Upper lobe of right lung (tissue), 1 donor: ENCODE measurements around the gene TMEM187. TPM values are rescaled to one million over a fixed set of nuclear protein-coding genes. Genes with fewer than 3 reads are reported as not detected.

Experiments
- ATAC-seq: fragments of 200-7000 bp; cut with Tn5 transposase; one replicate; pipeline ENCODE4 v1.9.1; 2020; ENCODE audit warnings: mild to moderate bottlenecking, moderate library complexity
- DNase-seq: peaks from one replicate; pipeline ENCODE4 v3.0.0-alpha.2; 2020
- H3K27ac ChIP-seq: fragments of 200-600 bp; one replicate; pipeline ENCODE4 v1.8.0; 2022
- H3K27me3 ChIP-seq: fragments of 200-600 bp; one replicate; pipeline ENCODE4 v1.8.0; 2022; ENCODE audit warnings: mild to moderate bottlenecking
- H3K36me3 ChIP-seq: fragments of 200-600 bp; one replicate; pipeline ENCODE4 v1.8.0; 2022
- H3K4me1 ChIP-seq: fragments of 200-600 bp; one replicate; pipeline ENCODE4 v1.8.0; 2022
- H3K4me3 ChIP-seq: fragments of 200-600 bp; one replicate; pipeline ENCODE4 v1.8.0; 2022; ENCODE audit warnings: mild to moderate bottlenecking
- H3K9me3 ChIP-seq: fragments of 200-600 bp; one replicate; pipeline ENCODE4 v1.8.0; 2022
- intact Hi-C: fragments of 100-400 bp; cut with DNase I; formaldehyde crosslinking; loops from one replicate; pipeline ENCODE4 v1.11.0; 2022
- total RNA-seq: library from RNA; stranded (reverse); fragmentation: NEBNext Ultra II Directional; extraction: Animal tissue kit (Norgen Biotek cat#: 25700); gene quantifications from one replicate; pipeline ENCODE4 v1.2.1, GENCODE V29; 2021
- TF ChIP-seq, protein P1 (sequence below): fragments of 200-600 bp; IDR thresholded peaks from one replicate; pipeline ENCODE4 v1.8.0; 2022; ENCODE audit warnings: antibody characterized with exemption
- donor health status: DM: no; HTN: yes; CAD: no; lungs with severe emphysema.

TMEM187 gene
- total RNA-seq, 1 donor from 2014 or later: 9.0 TPM

DNA sequence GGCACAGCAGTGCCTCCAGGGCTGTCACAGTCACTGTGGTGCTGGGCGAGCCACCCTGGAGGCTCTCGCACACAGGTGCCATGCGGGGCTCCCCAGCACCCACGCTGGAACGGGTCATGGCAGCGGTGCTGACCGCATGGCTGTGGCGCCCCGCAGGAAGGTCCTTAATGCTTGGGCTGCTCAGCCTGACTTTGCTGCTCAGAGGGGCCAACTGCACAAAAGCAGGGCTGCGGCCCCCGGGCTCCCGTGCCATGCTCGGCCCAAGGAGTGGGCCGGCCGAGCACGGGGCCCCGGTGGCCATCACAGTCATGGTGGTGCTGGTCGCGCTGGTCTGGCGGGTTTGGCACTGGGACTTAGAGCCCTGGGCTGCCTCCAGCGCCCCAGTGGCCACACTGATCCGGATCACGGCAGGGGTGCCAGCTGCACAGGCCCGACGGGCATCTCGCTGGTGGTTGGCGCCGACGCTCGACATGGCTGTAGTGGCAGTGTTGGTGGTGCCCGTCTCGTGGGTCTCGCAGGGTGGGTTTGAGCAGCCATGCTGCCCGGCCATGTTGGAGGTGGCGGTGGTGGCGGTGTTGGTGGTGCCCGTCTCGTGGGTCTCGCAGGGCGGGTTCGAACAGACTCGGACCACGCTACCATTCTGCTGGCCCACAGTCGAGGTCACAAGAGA lies 17.9 kb upstream of the TMEM187 start:
- no peaks in the 10 kb centered on the region for H3K27me3 ChIP-seq
- H3K9me3 ChIP-seq: no peaks in the 10 kb centered on the region
- no peak overlapping the region for H3K4me3 ChIP-seq
- TF ChIP-seq, protein P1, sequence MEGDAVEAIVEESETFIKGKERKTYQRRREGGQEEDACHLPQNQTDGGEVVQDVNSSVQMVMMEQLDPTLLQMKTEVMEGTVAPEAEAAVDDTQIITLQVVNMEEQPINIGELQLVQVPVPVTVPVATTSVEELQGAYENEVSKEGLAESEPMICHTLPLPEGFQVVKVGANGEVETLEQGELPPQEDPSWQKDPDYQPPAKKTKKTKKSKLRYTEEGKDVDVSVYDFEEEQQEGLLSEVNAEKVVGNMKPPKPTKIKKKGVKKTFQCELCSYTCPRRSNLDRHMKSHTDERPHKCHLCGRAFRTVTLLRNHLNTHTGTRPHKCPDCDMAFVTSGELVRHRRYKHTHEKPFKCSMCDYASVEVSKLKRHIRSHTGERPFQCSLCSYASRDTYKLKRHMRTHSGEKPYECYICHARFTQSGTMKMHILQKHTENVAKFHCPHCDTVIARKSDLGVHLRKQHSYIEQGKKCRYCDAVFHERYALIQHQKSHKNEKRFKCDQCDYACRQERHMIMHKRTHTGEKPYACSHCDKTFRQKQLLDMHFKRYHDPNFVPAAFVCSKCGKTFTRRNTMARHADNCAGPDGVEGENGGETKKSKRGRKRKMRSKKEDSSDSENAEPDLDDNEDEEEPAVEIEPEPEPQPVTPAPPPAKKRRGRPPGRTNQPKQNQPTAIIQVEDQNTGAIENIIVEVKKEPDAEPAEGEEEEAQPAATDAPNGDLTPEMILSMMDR: no peak
- intact Hi-C loops: loop anchor here (10.0 kb wide), 1 partner anchor 190 kb away; the partner anchor contains the start of gene PLXNB3
- ATAC-seq (no peak), DNase-seq (no peak)
- no peaks in the 10 kb centered on the region for H3K4me1 ChIP-seq
- H3K27ac ChIP-seq: no peak overlapping the region
- peaks cover 79% of the 10 kb centered on the region for H3K36me3 ChIP-seq

DNA sequence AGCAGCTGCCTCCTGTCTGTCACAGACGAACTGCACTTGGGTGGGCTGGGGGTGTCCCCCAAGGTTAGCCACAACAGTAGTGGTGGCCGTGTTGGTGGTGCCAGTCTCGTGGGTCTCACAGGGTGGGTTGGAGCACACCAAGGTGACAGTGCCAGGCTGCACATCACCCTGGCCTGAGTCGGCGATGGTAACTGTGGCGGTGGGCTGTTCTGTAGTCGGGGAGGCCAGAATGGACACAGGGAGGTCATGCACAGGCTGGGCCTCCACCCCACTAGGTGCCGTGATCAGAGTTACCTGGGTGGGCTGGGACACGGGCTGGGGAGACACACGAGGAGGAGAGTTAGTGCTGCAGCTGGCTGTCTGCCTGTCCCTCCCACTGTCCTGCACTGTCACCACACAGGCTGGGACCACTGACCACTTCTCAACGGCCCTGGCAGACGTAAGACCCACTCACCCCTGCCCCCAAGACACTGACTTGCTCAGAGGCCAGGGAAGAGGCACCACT lies 17.3 kb upstream of the TMEM187 start:
- peaks cover 79% of the 10 kb centered on the region for H3K36me3 ChIP-seq
- DNase-seq: no peak
- H3K27ac ChIP-seq: no peak overlapping the region
- TF ChIP-seq, protein P1: no peak
- no peaks in the 10 kb centered on the region for H3K9me3 ChIP-seq
- ATAC-seq: no peak
- H3K4me3 ChIP-seq: no peak overlapping the region
- no peaks in the 10 kb centered on the region for H3K4me1 ChIP-seq
- no peaks in the 10 kb centered on the region for H3K27me3 ChIP-seq
- intact Hi-C loops: loop anchor here (10.0 kb wide), 1 partner anchor 190 kb away; the partner anchor contains the start of gene PLXNB3

DNA sequence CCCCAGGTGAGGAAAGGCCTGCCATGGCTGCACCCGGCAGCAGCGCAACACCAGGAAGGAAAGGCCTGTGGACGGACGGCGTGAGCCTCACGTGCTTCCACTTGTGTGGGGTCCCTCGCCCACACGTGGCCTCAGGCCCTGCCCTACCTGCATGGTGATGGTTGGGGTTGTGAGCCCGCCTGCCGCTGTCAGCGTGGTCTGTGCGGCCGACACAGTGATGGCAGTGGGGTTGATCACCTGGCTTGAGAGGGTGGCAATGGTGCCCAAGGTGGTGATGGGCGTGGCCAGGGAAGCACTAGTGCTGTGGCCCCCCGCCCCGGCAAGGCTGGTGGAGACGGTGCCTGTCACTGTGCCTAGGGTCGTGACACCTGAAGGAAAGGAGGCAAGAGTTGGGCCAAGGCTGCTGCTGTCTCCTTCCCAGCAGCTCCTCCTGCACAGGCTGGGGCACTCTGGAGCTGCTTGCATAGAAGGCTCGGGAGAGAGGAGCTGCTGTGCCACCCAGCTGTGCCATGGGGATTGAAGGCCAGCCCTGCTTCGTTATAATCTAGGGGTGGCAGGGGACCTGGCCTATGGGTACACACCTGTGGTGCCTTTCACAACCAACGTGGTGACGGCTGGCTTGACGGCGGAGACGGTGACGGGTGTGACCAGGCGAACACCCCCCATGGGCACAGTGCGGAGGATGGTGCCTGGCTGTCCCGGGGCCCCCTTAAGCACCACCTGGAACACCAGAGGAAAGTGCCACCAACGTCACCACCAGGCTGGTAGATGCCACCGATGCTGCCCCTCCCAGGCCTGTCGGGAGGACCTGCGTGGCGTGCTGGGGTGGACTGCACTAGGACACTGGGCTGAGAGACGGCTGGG lies 16.3 kb upstream of the TMEM187 start:
- H3K27ac ChIP-seq: no peak overlapping the region

DNA sequence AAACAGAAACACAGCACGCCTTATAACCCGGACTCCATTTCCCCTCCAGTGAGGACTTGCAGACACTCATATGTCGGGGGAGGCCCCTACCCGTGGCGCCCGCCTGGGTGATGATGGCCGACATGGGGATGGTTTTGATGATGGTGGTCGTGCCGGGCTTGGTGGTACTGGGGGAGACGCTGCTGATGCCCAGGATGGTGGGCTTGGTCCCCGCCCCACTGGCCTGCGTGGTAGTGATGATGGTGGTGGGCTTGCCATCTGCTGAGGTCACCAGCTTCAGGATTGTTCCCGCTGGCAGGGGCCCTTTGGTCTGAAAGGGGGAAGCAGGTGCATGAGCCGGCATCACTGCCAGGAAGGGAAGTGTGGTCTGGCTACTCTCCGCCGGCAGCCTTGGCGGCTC lies 15.3 kb upstream of the TMEM187 start:
- Histone ChIP-seq H3K9me3 (no peaks in the 10 kb centered on the region), H3K36me3 (peaks cover 81% of the 10 kb centered on the region), H3K27me3 (no peaks in the 10 kb centered on the region), H3K27ac (no peak overlapping the region), H3K4me3 (no peak overlapping the region), H3K4me1 (no peaks in the 10 kb centered on the region)
- ATAC-seq: no peak
- intact Hi-C loops: loop anchor here (10.0 kb wide), 1 partner anchor 192 kb away; the partner anchor contains the start of gene PLXNB3
- no peak for DNase-seq
- TF ChIP-seq, protein P1: no peak

More for the DNA sequence above, 16.3 kb upstream of the TMEM187 start:
- H3K4me1 ChIP-seq: no peaks in the 10 kb centered on the region
- TF ChIP-seq, protein P1: no peak
- H3K27me3 ChIP-seq: no peaks in the 10 kb centered on the region
- DNase-seq: no peak
- no peak for ATAC-seq
- no peaks in the 10 kb centered on the region for H3K9me3 ChIP-seq
- intact Hi-C loops: loop anchor here (10.0 kb wide), 1 partner anchor 191 kb away; the partner anchor contains the start of gene PLXNB3
- peaks cover 80% of the 10 kb centered on the region for H3K36me3 ChIP-seq
- H3K4me3 ChIP-seq: no peak overlapping the region

DNA sequence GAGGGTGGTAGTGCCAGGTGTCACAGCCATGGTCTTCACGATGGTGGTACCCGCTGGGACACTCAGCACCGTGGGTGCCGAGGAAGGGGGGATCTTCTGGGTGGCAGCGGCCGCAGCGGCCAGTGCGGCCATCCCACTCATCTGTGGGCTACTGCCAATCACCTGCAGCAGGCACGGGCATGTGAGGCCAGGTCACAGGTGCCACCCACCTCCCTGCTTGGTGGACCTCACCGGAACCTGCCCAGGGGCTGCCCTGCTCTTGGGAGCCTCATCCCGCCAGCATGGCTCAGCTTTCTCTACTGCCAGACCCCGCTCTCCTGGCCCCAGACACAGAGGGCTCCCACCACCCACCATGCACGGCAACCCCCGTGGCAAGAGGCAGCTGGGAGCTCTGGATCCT lies 13.9 kb upstream of the TMEM187 start:
- no peak for ATAC-seq
- peaks cover 79% of the 10 kb centered on the region for H3K36me3 ChIP-seq
- intact Hi-C loops: loop anchor here (10.0 kb wide), 1 partner anchor 194 kb away; the partner anchor contains the start of gene PLXNB3

More for the DNA sequence above, 13.9 kb upstream of the TMEM187 start:
- TF ChIP-seq, protein P1: no peak
- H3K9me3 ChIP-seq: no peaks in the 10 kb centered on the region
- no peak overlapping the region for H3K4me3 ChIP-seq
- no peak overlapping the region for H3K27ac ChIP-seq
- DNase-seq: no peak
- H3K4me1 ChIP-seq: no peaks in the 10 kb centered on the region
- H3K27me3 ChIP-seq: no peaks in the 10 kb centered on the region
